ENCODE results near the gene GPR55. TPM values are rescaled to one million over a fixed set of nuclear protein-coding genes. Genes with fewer than 3 reads are reported as not detected.

The GPR55 gene
- total RNA-seq, 2 donors from 2014 or later, result not detected

DNA sequence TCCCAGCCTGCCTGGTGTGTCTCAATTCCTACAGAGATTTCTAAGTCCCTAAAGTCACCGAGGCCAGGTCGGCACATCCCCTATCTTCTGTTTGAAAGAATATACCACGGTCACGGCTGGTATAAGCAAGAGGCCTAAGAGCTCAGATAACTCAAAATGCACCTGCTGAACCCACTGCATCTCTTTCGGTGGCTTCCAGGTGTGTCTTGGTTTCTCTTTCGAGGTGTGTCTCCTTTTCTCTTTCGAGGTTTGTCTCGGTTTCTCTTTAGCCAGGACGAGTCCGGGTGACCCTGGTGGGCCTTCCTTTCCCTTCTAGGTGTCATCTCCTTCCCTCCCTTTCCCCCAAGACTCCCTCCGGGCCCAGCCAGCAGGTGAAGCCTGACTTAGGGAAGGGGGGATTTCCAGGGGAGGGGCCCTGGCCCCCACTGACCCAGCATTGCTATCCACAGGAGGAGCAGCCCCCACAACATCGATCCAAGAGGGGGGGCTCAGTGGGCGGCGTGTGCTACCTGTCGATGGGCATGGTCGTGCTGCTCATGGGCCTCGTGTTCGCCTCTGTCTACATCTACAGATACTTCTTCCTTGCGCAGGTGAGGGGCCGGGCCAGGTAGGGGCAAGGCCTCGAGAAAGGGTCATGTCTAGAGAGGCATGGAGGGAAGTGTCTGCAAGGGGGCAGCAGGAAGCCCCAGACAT lies 51.9 kb downstream of the GPR55 start:
- Histone ChIP-seq H3K9me3 (no peaks in the 10 kb centered on the region), H3K4me1 (peaks cover 6% of the 10 kb centered on the region), H3K36me3 (replicated peaks in 1 of 2; ENCODE audit: insufficient read depth in 1 of 2, low read depth in 2 of 2) (peaks cover 0 to 2% of the 10 kb centered on the region in 2 donors), H3K27me3 (no peaks in the 10 kb centered on the region), H3K4me3 (no peak overlapping the region), H3K27ac (no peak overlapping the region)
- WGBS, 2 donors, result 90 to 92% methylated on average over 11 to 18 of the region's 21 CpGs
- DNase-seq (peak in 1 of 4 donors; percentile 6), ATAC-seq (no peak)
- TF ChIP-seq, protein P1, sequence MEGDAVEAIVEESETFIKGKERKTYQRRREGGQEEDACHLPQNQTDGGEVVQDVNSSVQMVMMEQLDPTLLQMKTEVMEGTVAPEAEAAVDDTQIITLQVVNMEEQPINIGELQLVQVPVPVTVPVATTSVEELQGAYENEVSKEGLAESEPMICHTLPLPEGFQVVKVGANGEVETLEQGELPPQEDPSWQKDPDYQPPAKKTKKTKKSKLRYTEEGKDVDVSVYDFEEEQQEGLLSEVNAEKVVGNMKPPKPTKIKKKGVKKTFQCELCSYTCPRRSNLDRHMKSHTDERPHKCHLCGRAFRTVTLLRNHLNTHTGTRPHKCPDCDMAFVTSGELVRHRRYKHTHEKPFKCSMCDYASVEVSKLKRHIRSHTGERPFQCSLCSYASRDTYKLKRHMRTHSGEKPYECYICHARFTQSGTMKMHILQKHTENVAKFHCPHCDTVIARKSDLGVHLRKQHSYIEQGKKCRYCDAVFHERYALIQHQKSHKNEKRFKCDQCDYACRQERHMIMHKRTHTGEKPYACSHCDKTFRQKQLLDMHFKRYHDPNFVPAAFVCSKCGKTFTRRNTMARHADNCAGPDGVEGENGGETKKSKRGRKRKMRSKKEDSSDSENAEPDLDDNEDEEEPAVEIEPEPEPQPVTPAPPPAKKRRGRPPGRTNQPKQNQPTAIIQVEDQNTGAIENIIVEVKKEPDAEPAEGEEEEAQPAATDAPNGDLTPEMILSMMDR (IDR thresholded peaks at IDR 0.05), result no peak
- intact Hi-C loops (cut with DNase I), result no loop called here

DNA sequence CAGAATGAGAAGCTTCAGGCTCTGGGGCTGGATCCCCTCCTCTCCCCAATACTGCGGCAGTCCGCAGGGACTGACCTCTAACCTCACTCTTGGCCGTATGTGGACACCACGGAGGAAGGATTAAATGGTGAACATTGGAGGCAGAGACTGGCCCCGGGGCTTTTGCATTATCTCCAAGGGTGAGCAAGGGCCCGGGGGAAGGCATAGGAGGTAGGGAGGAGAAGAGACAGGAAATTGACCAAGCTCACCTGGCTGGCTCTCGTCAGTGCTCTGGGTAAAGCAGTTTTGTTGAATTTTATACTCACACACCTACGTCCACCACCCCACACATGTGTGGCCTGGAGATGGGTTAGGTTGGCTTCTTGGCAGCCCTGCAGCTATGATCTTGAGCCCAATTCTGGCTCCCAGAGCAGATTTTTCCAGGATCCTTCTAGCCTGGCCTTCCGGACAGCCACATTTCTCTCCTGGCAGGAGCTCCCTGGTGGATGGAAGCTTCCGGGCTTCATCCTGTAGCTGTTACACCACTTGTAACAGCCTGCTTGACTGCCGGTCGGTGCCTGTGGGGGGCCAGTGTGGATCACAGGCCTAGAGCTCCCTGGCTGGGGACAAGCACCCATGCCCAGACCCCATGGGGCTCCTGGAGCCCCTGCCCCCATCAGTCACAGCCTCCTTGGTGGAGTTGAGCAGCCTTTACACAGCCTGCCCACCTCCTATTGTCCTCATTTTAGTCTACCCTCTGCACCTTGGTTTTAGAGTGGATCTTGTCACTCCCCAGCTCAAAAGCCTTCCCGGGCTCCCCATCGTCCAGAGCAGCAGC lies 52.7 kb downstream of the GPR55 start:
- no peak overlapping the region for H3K4me3 ChIP-seq
- ATAC-seq (no peak), DNase-seq (peak in 1 of 4 donors; percentile 3)
- no peak for TF ChIP-seq POLR2A (IDR thresholded peaks at IDR 0.05)
- TF ChIP-seq, protein P1 (IDR thresholded peaks at IDR 0.05), result no peak
- H3K36me3 ChIP-seq (replicated peaks in 1 of 2; ENCODE audit: insufficient read depth in 1 of 2, low read depth in 2 of 2), result peaks cover 0 to 2% of the 10 kb centered on the region in 2 donors
- intact Hi-C loops (cut with DNase I), result no loop called here
- H3K27me3 ChIP-seq, result no peaks in the 10 kb centered on the region
- 77 to 88% methylated on average over 10 to 14 of the region's 14 CpGs for WGBS, 2 donors
- H3K9me3 ChIP-seq, result no peaks in the 10 kb centered on the region
- H3K4me1 ChIP-seq, result peaks cover 11% of the 10 kb centered on the region
- no peak overlapping the region for H3K27ac ChIP-seq

DNA sequence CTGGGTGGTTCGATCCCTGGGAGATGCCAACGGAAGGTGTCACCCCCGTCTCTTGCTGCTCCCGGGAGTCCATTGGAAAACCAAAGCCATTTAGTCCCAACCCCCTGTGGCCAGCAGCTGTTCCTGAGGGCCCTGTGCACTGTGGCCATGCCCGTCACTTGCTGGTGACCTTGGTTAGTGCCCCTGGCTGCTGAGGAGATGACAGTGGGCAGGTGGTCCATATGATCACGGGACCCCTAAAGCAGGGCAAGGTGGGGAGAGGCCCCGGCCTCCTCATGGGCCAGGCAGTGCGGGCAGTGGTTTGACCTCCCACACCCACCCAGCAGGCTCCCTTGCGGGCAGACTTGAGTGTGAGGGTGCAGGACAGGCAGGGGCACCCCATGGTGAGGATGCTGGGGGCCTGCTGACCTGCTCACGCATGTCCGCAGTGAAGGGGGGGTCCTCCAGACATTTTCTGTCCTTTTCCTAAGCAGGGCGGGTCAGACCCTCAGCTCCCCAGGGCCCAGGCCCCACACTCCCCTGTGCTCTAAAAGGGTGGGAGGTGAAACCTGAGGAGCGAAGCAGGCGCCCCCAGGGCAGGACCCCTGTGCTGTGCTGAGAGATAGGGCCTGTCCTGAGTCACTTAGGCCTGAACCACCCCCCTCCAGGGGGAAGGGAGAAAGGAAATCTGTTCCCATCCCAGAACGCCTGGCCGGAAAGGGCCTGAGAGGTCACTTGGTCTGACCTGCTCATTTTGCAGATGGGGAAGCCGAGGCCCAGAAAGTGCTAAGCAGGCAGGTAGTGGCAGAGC lies 53.5 kb downstream of the GPR55 start:
- TF ChIP-seq, protein P1 (IDR thresholded peaks at IDR 0.05), result no peak
- no peak for TF ChIP-seq POLR2A (IDR thresholded peaks at IDR 0.05)
- no peak overlapping the region for H3K27ac ChIP-seq
- intact Hi-C loops (cut with DNase I), result no loop called here
- H3K27me3 ChIP-seq, result no peaks in the 10 kb centered on the region
- no peaks in the 10 kb centered on the region for H3K36me3 ChIP-seq (replicated peaks in 1 of 2; ENCODE audit: insufficient read depth in 1 of 2, low read depth in 2 of 2)
- no peak for DNase-seq
- no peaks in the 10 kb centered on the region for H3K9me3 ChIP-seq
- no peak overlapping the region for H3K4me3 ChIP-seq
- peaks cover 18% of the 10 kb centered on the region for H3K4me1 ChIP-seq
- 89 to 96% methylated on average over 10 to 16 of the region's 17 CpGs for WGBS, 2 donors
- no peak for ATAC-seq

DNA sequence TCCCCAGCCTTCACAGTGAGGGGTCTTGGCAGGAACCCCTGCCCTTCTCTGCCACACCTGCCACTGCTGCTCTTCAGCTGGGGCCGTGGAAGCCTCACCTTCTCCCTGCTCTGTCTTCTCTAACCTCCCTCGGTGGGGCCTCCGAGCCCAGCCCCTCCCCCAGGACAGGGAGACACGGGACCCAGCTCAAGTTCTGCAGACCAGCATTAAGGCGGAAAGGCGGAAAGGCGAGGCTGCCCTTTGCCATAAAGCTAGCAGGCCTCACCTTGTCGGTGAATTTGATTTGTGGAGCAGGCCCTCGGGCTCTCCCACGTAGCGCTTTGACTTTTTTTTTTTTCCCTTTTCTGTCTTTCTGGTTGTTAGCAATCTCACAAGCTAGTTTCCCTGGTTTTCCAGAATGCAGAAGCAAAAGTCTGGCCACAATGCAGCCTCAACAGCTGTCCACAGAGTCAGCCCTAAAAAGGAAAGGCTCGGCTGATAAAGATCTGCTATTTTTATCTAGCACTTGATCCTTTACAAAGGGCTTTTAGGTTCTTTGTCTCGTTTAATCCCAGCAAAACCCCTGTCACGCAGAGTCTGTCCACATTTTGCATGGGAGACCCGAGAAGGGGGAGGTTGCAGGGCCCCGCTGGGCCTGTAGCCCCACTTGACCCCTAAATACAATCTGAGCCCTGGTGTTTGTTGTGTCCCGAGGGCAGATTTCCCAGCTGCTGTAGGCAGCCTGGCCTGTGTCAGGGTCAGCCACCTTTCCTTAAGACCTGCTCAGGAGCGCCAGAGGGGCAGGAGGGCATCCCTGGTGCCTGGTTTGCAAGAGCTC lies 54.3 kb downstream of the GPR55 start:
- intact Hi-C loops (cut with DNase I), result no loop called here
- Histone ChIP-seq H3K27me3 (no peaks in the 10 kb centered on the region), H3K36me3 (replicated peaks in 1 of 2; ENCODE audit: insufficient read depth in 1 of 2, low read depth in 2 of 2) (no peaks in the 10 kb centered on the region), H3K4me1 (peaks cover 27% of the 10 kb centered on the region), H3K4me3 (no peak overlapping the region), H3K27ac (no peak overlapping the region), H3K9me3 (no peaks in the 10 kb centered on the region)
- TF ChIP-seq POLR2A (IDR thresholded peaks at IDR 0.05), result no peak
- TF ChIP-seq, protein P1 (IDR thresholded peaks at IDR 0.05), result no peak
- 63 to 76% methylated on average over 15 to 18 of the region's 18 CpGs for WGBS, 2 donors
- ATAC-seq (no peak), DNase-seq (no peak)
